Stimulated activated CD4-positive, alpha-beta T cell treated with anti-CD3 and anti-CD28 coated beads, Interleukin-1b, Interleukin-23, amount 100 ng/mL, for 4 hours (primary cell): ENCODE measurements around the gene CEACAM18.
"Not testable (repeated sequence)": the region's sequence is repeated elsewhere in the genome, so short reads cannot be mapped to it uniquely, and the experiment has no call there.

Experiments used
- DNase-seq, 2 donors: peaks; one replicate each; pipeline ENCODE4 v3.0.0-alpha.2; 2020; ENCODE audit warnings: low read depth in 2 of 2

The CEACAM18 gene

GRCh38 chr19:51491586-51491985, 13.2 kb downstream of the CEACAM18 start:
- DNase-seq: no peak

GRCh38 chr19:51493776-51494175, 15.4 kb downstream of the CEACAM18 start:
- DNase-seq: no peak

- no peak for DNase-seq
Observed at GRCh38 chr19:51497666-51498065, 19.3 kb downstream of the CEACAM18 start.

- not testable (repeated sequence) for DNase-seq
Observed at GRCh38 chr19:51500931-51501330, 22.6 kb downstream of the CEACAM18 start.

GRCh38 chr19:51501594-51502263, 23.4 kb downstream of the CEACAM18 start, which contains the start of gene SIGLEC12:
TSS of gene SIGLEC12 (minus strand) at chr19:51501800. CDS start at chr19:51501733, 67 bp downstream.
- DNase-seq: no peak

GRCh38 chr19:51503286-51503817, 25.0 kb downstream of the CEACAM18 start:
- no peak for DNase-seq

GRCh38 chr19:51503896-51504295, 25.6 kb downstream of the CEACAM18 start:
- no peak for DNase-seq

GRCh38 chr19:51505904-51506303, 27.6 kb downstream of the CEACAM18 start:
- DNase-seq: no peak

GRCh38 chr19:51507192-51507591, 28.9 kb downstream of the CEACAM18 start:
- no peak for DNase-seq

GRCh38 chr19:51507640-51508058, 29.3 kb downstream of the CEACAM18 start:
- DNase-seq: no peak

- DNase-seq: no peak
Observed at GRCh38 chr19:51508059-51508733, 29.9 kb downstream of the CEACAM18 start.

- no peak for DNase-seq
Observed at GRCh38 chr19:51509823-51510660, 31.7 kb downstream of the CEACAM18 start.

GRCh38 chr19:51511353-51511752, 33.0 kb downstream of the CEACAM18 start:
- DNase-seq: no peak

GRCh38 chr19:51513968-51514367, 35.6 kb downstream of the CEACAM18 start:
- no peak for DNase-seq

GRCh38 chr19:51514866-51515481, 36.6 kb downstream of the CEACAM18 start:
- DNase-seq: peak in 1 of 2 donors; percentile 25

GRCh38 chr19:51520728-51521127, 42.4 kb downstream of the CEACAM18 start:
- DNase-seq: no peak

- no peak for DNase-seq
Observed at GRCh38 chr19:51521357-51521756, 43.0 kb downstream of the CEACAM18 start.

- DNase-seq: no peak
Observed at GRCh38 chr19:51521781-51522180, 43.4 kb downstream of the CEACAM18 start.

GRCh38 chr19:51524666-51525264, 46.4 kb downstream of the CEACAM18 start:
- DNase-seq: no peak

GRCh38 chr19:51525651-51526050, 47.3 kb downstream of the CEACAM18 start:
- DNase-seq: no peak

GRCh38 chr19:51529301-51529700, 51.0 kb downstream of the CEACAM18 start:
- no peak for DNase-seq
